HCT116 (cell line): ENCODE data around the gene CDH23. TPM values are rescaled to one million over a fixed set of nuclear protein-coding genes. Genes with fewer than 3 reads are reported as not detected.

Source experiments
- ATAC-seq: fragments of 200-7000 bp; cut with Tn5 transposase; 2 replicates; pipeline ENCODE4 v1.9.1; 2020; ENCODE audit warnings: mild to moderate bottlenecking, moderate library complexity
- BruUV-seq: library from RNA; stranded (reverse); fragments of 400-500 nt; replicated peaks from 2 replicates; lab custom pipeline; 2021; lab: Mats Ljungman, UMichigan
- CTCF ChIA-PET: fragments of 300-600 bp; sonication (Branson Sonifier 250); formaldehyde crosslinking; loops from one replicate; lab custom pipeline; 2021; ENCODE audit warnings: antibody characterized with exemption; lab: Charles Lee
- POLR2A ChIA-PET: fragments of 300-600, 350-600 bp; sonication (Branson Sonifier 250); formaldehyde crosslinking; loops from one replicate; lab custom pipeline; 2021; ENCODE audit warnings: antibody characterized with exemption; lab: Charles Lee
- RAD21 ChIA-PET, 2 experiments: fragments of 300-600 bp; sonication (Branson Sonifier 250); formaldehyde crosslinking; loops; one replicate each; lab custom pipeline; 2023; ENCODE audit warnings: low total read pairs in 2 of 2; ENCODE audit not compliant: uncharacterized antibody in 2 of 2, unreplicated experiment in 2 of 2, low non-redundant PET in 1 of 2; lab: Charles Lee
- DNase-seq: peaks from one replicate; pipeline ENCODE4 v3.0.0-alpha.2; 2010; ENCODE audit warnings: low read depth, low spot score
- H2AFZ ChIP-seq: fragments of 200-600 bp; shearing (Covaris generic), sonication (generic); 2 replicates; pipeline ENCODE4 v1.6.1; 2017; ENCODE audit warnings: low read depth, mixed run types, mixed read lengths, antibody characterized with exemption, low read length; ENCODE audit not compliant: poor library complexity, severe bottlenecking
- H3K27ac ChIP-seq: 2 replicates; pipeline ENCODE4 v1.5.1; 2012; ENCODE audit warnings: low read depth, low read length
- H3K27me3 ChIP-seq: fragments of 200-600 bp; sonication (generic); 2 replicates; pipeline ENCODE4 v1.6.1; 2016; ENCODE audit warnings: mixed run types, low read length, mixed read lengths; ENCODE audit not compliant: insufficient read depth
- H3K36me3 ChIP-seq, 2 experiments: fragments of 200-500 bp in 1 of 2; fragments of 200-600 bp in 1 of 2; sonication (Bioruptor generic) in 1 of 2; sonication (generic) in 1 of 2; 2 replicates each; pipeline versions ENCODE4 v1.5.1 to v1.6.1; 2014 to 2016; ENCODE audit warnings: low read length in 2 of 2, inconsistent platforms in 1 of 2, mixed read lengths in 1 of 2, mixed run types in 1 of 2; ENCODE audit not compliant: insufficient read depth in 2 of 2, control insufficient read depth in 1 of 2
- H3K4me1 ChIP-seq, 2 experiments: fragments of 200-600 bp in 1 of 2; sonication (generic) in 1 of 2; 2 replicates each; pipeline versions ENCODE4 v1.5.1 to v1.6.1; 2012 to 2017; ENCODE audit warnings: low read length in 2 of 2, inconsistent platforms in 1 of 2, mild to moderate bottlenecking in 1 of 2, mixed read lengths in 1 of 2, mixed run types in 1 of 2, moderate library complexity in 1 of 2; ENCODE audit not compliant: insufficient read depth in 2 of 2, control insufficient read depth in 1 of 2
- H3K4me2 ChIP-seq: fragments of 200-600 bp; sonication (generic); 2 replicates; pipeline ENCODE4 v1.6.1; 2017; ENCODE audit warnings: mixed run types, low read length, mixed read lengths
- H3K4me3 ChIP-seq, 2 experiments: fragments of 200-600 bp in 1 of 2; sonication (generic) in 1 of 2; replicated peaks in 1 of 2; 2 replicates each; pipeline ENCODE4 v1.5.1; 2011 to 2016; ENCODE audit warnings: low read length in 2 of 2, control low read depth in 1 of 2, low read depth in 1 of 2, mild to moderate bottlenecking in 1 of 2, mixed read lengths in 1 of 2, mixed run types in 1 of 2
- H3K79me2 ChIP-seq: fragments of 200-600 bp; sonication (generic); 2 replicates; pipeline ENCODE4 v1.6.1; 2017; ENCODE audit warnings: mild to moderate bottlenecking, mixed run types, low read length, moderate library complexity, mixed read lengths; ENCODE audit not compliant: insufficient read depth
- H3K9ac ChIP-seq: fragments of 200-600 bp; sonication (generic); 2 replicates; pipeline ENCODE4 v1.6.1; 2016; ENCODE audit warnings: low read length, mixed read lengths
- H3K9me2 ChIP-seq: fragments of 200-600 bp; sonication (generic), shearing (Covaris generic); 2 replicates; pipeline ENCODE4 v1.6.1; 2017; ENCODE audit warnings: mixed run types, mild to moderate bottlenecking, moderate library complexity; ENCODE audit not compliant: insufficient read depth
- H3K9me3 ChIP-seq, 2 experiments: fragments of 200-500 bp in 1 of 2; fragments of 200-600 bp in 1 of 2; sonication (Bioruptor generic) in 1 of 2; sonication (generic) in 1 of 2; 2 replicates each; pipeline ENCODE4 v1.6.1; 2014 to 2017; ENCODE audit warnings: low read length in 2 of 2, mixed read lengths in 2 of 2, inconsistent platforms in 1 of 2, low read depth in 1 of 2, mild to moderate bottlenecking in 1 of 2, mixed run types in 1 of 2, moderate library complexity in 1 of 2; ENCODE audit not compliant: control insufficient read depth in 1 of 2, insufficient read depth in 1 of 2
- H4K20me1 ChIP-seq: fragments of 200-600 bp; sonication (generic), shearing (Covaris generic); 2 replicates; pipeline ENCODE4 v1.6.1; 2017; ENCODE audit warnings: mixed run types, mild to moderate bottlenecking, moderate library complexity; ENCODE audit not compliant: insufficient read depth
- ATF3 ChIP-seq: IDR thresholded peaks from 2 replicates; pipeline ENCODE4 v1.6.1; 2012
- CEBPB ChIP-seq: IDR thresholded peaks from 2 replicates; pipeline ENCODE4 v1.6.1; 2012; ENCODE audit warnings: low read depth
- CTCF ChIP-seq, 3 experiments: fragments of 200-600 bp in 1 of 3; sonication (generic) in 1 of 3; IDR thresholded peaks in 2 of 3; conservative IDR thresholded peaks in 1 of 3; 2 replicates each; pipeline ENCODE4 v1.5.1; 2012 to 2017; ENCODE audit warnings: low read depth in 2 of 3, low read length in 2 of 3, antibody characterized with exemption in 1 of 3, borderline replicate concordance in 1 of 3, control low read depth in 1 of 3, mild to moderate bottlenecking in 1 of 3, mixed read lengths in 1 of 3, mixed run types in 1 of 3, moderate library complexity in 1 of 3; ENCODE audit not compliant: insufficient read depth in 1 of 3
- EGR1 ChIP-seq: IDR thresholded peaks from 2 replicates; pipeline ENCODE4 v1.6.1; 2012; ENCODE audit warnings: low read depth
- ELF1 ChIP-seq: IDR thresholded peaks from 2 replicates; pipeline ENCODE4 v1.6.1; 2012; ENCODE audit warnings: low read depth, borderline replicate concordance
- EZH2 ChIP-seq: fragments of 200-600 bp; sonication (generic); IDR thresholded peaks from 2 replicates; pipeline ENCODE4 v1.6.1; 2017; ENCODE audit warnings: antibody characterized with exemption, mixed run types
- EZH2phosphoT487 ChIP-seq: fragments of 200-600 bp; IDR thresholded peaks from 2 replicates; pipeline ENCODE4 v1.6.1; 2018; ENCODE audit warnings: antibody characterized with exemption, borderline replicate concordance
- FOSL1 ChIP-seq: IDR thresholded peaks from 2 replicates; pipeline ENCODE4 v1.6.1; 2012; ENCODE audit warnings: low read depth
- JUND ChIP-seq: IDR thresholded peaks from 2 replicates; pipeline ENCODE4 v1.6.1; 2012
- POLR2A ChIP-seq: IDR thresholded peaks from 2 replicates; pipeline ENCODE4 v1.7.0; 2011; ENCODE audit warnings: borderline replicate concordance; ENCODE audit not compliant: insufficient read depth, insufficient read length; ENCODE audit errors: extremely low read depth
- POLR2AphosphoS5 ChIP-seq: IDR thresholded peaks from 2 replicates; pipeline ENCODE4 v1.6.1; 2011; ENCODE audit warnings: mild to moderate bottlenecking, low read depth, low read length, moderate library complexity
- RAD21 ChIP-seq: IDR thresholded peaks from 2 replicates; pipeline ENCODE4 v1.6.1; 2012; ENCODE audit warnings: low read depth, mild to moderate bottlenecking
- SIN3A ChIP-seq: IDR thresholded peaks from 2 replicates; pipeline ENCODE4 v1.6.1; 2012; ENCODE audit warnings: low read depth
- SP1 ChIP-seq: IDR thresholded peaks from 2 replicates; pipeline ENCODE4 v1.6.1; 2012; ENCODE audit warnings: low read depth
- SRF ChIP-seq: IDR thresholded peaks from 2 replicates; pipeline ENCODE4 v1.6.1; 2012; ENCODE audit warnings: low read depth
- TCF7L2 ChIP-seq: IDR thresholded peaks from 2 replicates; pipeline ENCODE4 v1.7.0; 2011; ENCODE audit warnings: borderline replicate concordance, inconsistent platforms; ENCODE audit not compliant: insufficient read depth, insufficient read length; ENCODE audit errors: extremely low read depth
- YY1 ChIP-seq: IDR thresholded peaks from 2 replicates; pipeline ENCODE4 v1.6.1; 2011; ENCODE audit warnings: low read length, low read depth, moderate library complexity, mild to moderate bottlenecking; ENCODE audit not compliant: insufficient replicate concordance; ENCODE audit errors: extremely low read depth
- ZNF274 ChIP-seq: fragments of 200-500 bp; sonication (Bioruptor generic); IDR thresholded peaks from 2 replicates; pipeline ENCODE4 v1.6.1; 2014; ENCODE audit warnings: mild to moderate bottlenecking, low read depth, low read length, inconsistent platforms
- intact Hi-C: fragments of 100-400 bp; cut with micrococcal nuclease; formaldehyde crosslinking; loops from 2 replicates; pipeline ENCODE4 v1.10.0; 2022
- total RNA-seq: library from RNA; stranded (reverse); gene quantifications from one replicate; pipeline ENCODE4 v1.2.1, GENCODE V29; 2021; ENCODE audit not compliant: unreplicated experiment

CDH23 gene
- total RNA-seq, 1 experiment from 2014 or later = not detected

- no peaks in the 10 kb centered on the region for H3K9me3 ChIP-seq
- H3K27ac ChIP-seq = no peak overlapping the region
- H3K9me2 ChIP-seq = no peaks in the 10 kb centered on the region
- peaks cover 0 to 6% of the 10 kb centered on the region in 2 experiments; a peak in 2 of 4 replicates for H3K4me1 ChIP-seq
- ATAC-seq = no peak
- POLR2A ChIA-PET = no interaction called here
- no peaks in the 10 kb centered on the region for H4K20me1 ChIP-seq
- H3K36me3 ChIP-seq = no peaks in the 10 kb centered on the region
- H3K79me2 ChIP-seq = no peaks in the 10 kb centered on the region
- TF ChIP-seq JUND = no peak
- TF ChIP-seq SP1 = no peak
- TF ChIP-seq POLR2AphosphoS5 = no peak
- no peak for TF ChIP-seq ATF3
- TF ChIP-seq SRF = no peak
- no peak for TF ChIP-seq ZNF274
- TF ChIP-seq POLR2A = no peak
- no peak for TF ChIP-seq SIN3A
- no peak for TF ChIP-seq CTCF (IDR thresholded peaks at IDR 0.05 in 2 of 3, conservative IDR thresholded peaks at IDR 0.05 in 1 of 3; ENCODE audit: borderline replicate concordance in 1 of 3, insufficient read depth in 1 of 3, low read depth in 2 of 3, low read length in 2 of 3)
- no peak for TF ChIP-seq YY1
- no peak for TF ChIP-seq TCF7L2
- TF ChIP-seq EZH2 = no peak
- TF ChIP-seq FOSL1 = no peak
- TF ChIP-seq EZH2phosphoT487 = no peak
- no peak for TF ChIP-seq CEBPB
- TF ChIP-seq EGR1 = no peak
- no peak for TF ChIP-seq ELF1
- TF ChIP-seq RAD21 = no peak
- no peak overlapping the region for H3K4me3 ChIP-seq
- CTCF ChIA-PET = interaction anchor here (1.0 to 1.4 kb wide), 2 partner anchors 11 to 73 kb away, joined by 3 to 4 read pairs; no protein-coding TSS in a partner anchor
- H2AFZ ChIP-seq = no peak overlapping the region
- RAD21 ChIA-PET = no interaction called here
- intact Hi-C loops = no loop called here
- BruUV-seq = no TSS peak
- DNase-seq = no peak
- H3K4me2 ChIP-seq = no peak overlapping the region
- H3K27me3 ChIP-seq = no peaks in the 10 kb centered on the region
- no peak overlapping the region for H3K9ac ChIP-seq
These were observed 100.4 kb downstream of the CDH23 start for GRCh38 chr10:71496927-71497762.
